HepG2 (cell line): ENCODE measurements around the gene RNASE2. TPM values are rescaled to one million over a fixed set of nuclear protein-coding genes. Genes with fewer than 3 reads are reported as not detected.

Experiments used
- AHR ChIP-seq: IDR thresholded peaks from 2 replicates; pipeline ENCODE4 v1.6.1; 2018; ENCODE audit warnings: missing genetic modification reagents, missing compliant biosample characterization
- ARID5B ChIP-seq: IDR thresholded peaks from 2 replicates; pipeline ENCODE4 v1.4.0; 2020; ENCODE audit warnings: mild to moderate bottlenecking, missing genetic modification reagents
- CHD4 ChIP-seq: fragments of 200-600 bp; sonication (generic); IDR thresholded peaks from 2 replicates; pipeline ENCODE4 v1.7.0; 2017; ENCODE audit warnings: mild to moderate bottlenecking, low read length, borderline replicate concordance
- JUN ChIP-seq: sonication (generic); formaldehyde crosslinking; IDR thresholded peaks from 2 replicates; pipeline ENCODE4 v1.4.0; 2020; ENCODE audit warnings: mild to moderate bottlenecking, missing genetic modification reagents
- POLR2AphosphoS5 ChIP-seq: IDR thresholded peaks from 2 replicates; pipeline ENCODE4 v1.6.1; 2012; ENCODE audit warnings: low read depth, low read length
- RBFOX2 ChIP-seq: fragments of 200-400 bp; formaldehyde crosslinking; IDR thresholded peaks from 2 replicates; pipeline ENCODE4 v1.6.1; 2017; ENCODE audit warnings: low read depth, mild to moderate bottlenecking, low read length
- ZNF343 ChIP-seq: sonication (generic); formaldehyde crosslinking; IDR thresholded peaks from 2 replicates; pipeline ENCODE4 v1.4.0; 2020; ENCODE audit warnings: mild to moderate bottlenecking, missing genetic modification reagents
- ZNF407 ChIP-seq: sonication (generic); formaldehyde crosslinking; IDR thresholded peaks from one replicate; pipeline ENCODE4 v1.5.1; 2020; ENCODE audit warnings: mild to moderate bottlenecking, missing genetic modification reagents; ENCODE audit errors: not compliant biosample characterization
- ZNF609 ChIP-seq: sonication (generic); formaldehyde crosslinking; IDR thresholded peaks from 2 replicates; pipeline ENCODE4 v1.4.0; 2020; ENCODE audit warnings: mild to moderate bottlenecking, missing genetic modification reagents, borderline replicate concordance
- polyA plus RNA-seq, 8 experiments: library from polyadenylated mRNA; depleted of rRNA in 3 of 8; stranded (reverse) in 7 of 8; unstranded in 1 of 8; fragments of >200 nt; fragmentation: Illumina TruSeq in 4 of 8; extraction: Trizol in 4 of 8; gene quantifications; 2 replicates each; pipeline versions ENCODE4 v1.2.1 to v1.2.3, GENCODE V29; 2011 to 2016; ENCODE audit warnings: low read depth in 4 of 8, missing spikeins in 1 of 8, mixed read lengths in 1 of 8; ENCODE audit not compliant: insufficient read depth in 1 of 8
- total RNA-seq, 5 experiments: library from RNA; depleted of rRNA; stranded (reverse); fragments of >200 nt; fragmentation: Illumina TruSeq; extraction: Trizol; gene quantifications; 2 replicates each; pipeline ENCODE4 v1.2.3, GENCODE V29; 2016; ENCODE audit warnings: low read depth in 1 of 5

The RNASE2 gene
- total and polyA plus RNA-seq, 2 of the 13 experiments (the other 11 are each of a cell fraction or from before 2014, with no cell fraction given): 0.69 TPM; not detected in 1

GRCh38 chr14:20970983-20971704 lies 15.9 kb downstream of the RNASE2 start (continued):
- TF ChIP-seq POLR2AphosphoS5 (no peak), ZNF407 (CRISPR knock-in tag) (peak; percentile 65), ZNF343 (0 out of 2 replicates have a peak, but pooled peaks have one; percentile 25), RBFOX2 (peak; percentile 46; the same call in 1 of the 2 replicates), CHD4 (no peak; the same call in 1 of the 2 replicates), AHR (CRISPR knock-in tag) (no peak), ARID5B (CRISPR knock-in tag) (peak; percentile 44; the same call in 1 of the 2 replicates), JUN (CRISPR knock-in tag) (no peak), ZNF609 (peak; percentile 46)
